ENCODE results near the gene SCART1.
"Not testable (repeated sequence)": the region's sequence is repeated elsewhere in the genome, so short reads cannot be mapped to it uniquely, and the experiment has no call there.

Gene SCART1

DNA sequence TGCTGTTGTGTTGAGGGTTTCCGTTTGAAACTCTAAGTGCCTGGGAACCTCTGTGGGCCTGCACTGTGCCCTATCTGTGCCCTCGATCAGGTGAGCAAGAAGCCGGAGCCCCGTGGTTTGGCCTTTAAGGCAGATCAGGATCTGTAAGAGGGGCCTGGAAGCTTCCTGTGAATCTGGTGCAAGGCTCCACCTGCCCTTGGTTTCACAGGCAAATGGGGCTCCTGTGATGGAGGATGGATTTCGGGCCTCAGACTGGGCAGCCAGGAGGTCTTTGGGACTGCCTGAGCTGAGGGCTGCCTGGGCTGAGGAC is 21.6 kb downstream of the SCART1 start:
- no peak for DNase-seq

DNA sequence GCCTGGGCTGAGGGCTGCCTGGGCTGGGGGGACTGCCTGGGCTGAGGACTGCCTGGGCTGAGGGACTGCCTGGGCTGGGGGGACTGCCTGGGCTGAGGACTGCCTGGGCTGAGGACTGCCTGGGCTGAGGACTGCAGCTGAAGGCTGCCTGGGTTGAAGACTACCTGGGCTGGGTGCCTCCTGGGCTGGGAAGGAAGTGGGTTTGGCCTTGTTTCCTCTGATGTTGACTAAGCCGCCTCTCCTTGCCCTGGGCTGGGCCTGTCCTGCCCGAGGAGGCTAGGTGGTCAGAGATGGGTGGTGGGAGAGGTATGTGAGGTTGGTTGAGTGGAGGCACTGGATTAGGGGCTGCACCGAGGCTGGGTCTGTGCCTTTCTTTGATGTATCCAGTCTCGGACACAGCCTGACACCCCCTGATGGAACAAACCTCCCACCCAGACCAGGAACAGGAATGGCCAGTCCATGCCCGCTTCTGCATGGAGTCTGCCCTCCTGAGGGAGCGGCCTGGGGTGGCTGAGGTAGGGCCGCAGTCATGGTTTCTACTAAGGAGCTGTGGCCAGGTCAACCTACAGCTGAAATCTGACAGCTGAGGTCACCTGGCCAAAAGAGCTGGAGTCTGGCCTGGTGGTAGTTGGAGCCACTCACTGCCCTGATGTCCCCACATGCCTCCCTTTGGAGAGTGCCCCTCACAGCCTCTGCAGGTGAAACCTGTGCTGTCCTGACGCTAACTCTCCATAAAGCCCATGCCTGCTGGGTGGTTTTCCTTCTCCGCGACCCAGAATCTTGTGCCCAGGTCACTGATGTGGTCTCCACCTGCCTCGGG is 22.3 kb downstream of the SCART1 start:
- no peak for DNase-seq

DNA sequence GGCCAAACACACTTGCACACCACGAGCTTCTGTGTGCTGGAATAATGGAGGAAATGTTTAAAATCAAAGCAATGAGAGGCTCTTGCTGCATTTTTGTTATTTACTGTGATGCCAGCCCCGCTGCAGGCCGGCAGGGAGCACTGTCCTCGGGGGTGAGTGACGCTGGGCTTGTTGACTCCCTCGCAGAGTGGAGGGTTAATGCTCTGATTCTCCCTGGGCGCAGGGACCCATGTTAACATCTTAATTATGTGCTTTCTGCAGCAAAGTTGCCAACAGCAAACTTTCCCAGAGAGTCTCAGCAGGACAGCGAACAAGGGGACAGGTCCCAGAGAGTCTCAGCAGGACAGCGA is 22.9 kb downstream of the SCART1 start:
- DNase-seq = no peak

DNA sequence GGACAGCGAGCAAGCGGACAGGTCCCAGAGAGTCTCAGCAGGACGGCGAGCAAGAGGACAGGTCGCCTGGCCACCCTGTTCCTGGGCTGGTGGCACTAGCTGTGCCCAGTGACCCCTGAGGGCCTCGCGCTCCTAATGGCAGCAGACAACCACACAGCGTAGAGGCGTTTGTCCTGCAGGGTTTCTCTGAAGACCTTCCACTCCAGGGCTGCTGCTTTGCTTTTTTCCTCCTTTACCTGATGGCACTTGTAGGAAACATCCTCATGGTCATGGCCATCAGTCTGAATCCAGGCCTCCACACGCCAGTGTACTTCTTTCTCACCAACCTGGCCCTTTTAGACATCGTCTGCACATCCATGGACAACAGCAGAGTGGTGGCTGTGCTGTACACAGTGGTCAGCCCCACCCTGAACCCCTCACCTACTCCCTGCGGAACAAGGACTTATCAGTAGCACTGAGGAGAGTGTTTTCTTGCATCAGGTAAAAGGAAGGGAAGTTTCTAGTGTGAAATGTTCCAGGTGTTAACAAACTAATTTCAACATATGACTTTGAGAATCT is 27.4 kb downstream of the SCART1 start:
- DNase-seq = no peak

DNA sequence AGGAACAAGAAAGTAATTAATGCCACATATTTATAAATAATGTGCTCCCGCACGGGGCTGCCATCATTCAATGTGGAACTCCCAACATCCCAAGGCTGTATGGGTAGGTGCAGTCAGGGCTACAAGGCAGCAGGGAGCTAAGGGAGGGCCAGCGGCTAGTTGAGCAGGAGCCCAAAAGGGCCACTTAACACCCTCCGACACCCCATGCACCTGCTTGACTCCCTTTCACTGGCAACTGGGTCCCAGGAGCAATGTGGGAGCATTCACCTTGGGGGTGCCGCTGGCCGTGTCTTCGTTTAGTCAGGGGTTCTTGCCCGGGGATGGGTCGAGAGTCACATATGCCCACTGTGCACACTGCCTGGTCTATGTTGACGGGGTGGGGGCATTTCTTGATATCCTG is 27.9 kb downstream of the SCART1 start:
- DNase-seq = no peak

DNA sequence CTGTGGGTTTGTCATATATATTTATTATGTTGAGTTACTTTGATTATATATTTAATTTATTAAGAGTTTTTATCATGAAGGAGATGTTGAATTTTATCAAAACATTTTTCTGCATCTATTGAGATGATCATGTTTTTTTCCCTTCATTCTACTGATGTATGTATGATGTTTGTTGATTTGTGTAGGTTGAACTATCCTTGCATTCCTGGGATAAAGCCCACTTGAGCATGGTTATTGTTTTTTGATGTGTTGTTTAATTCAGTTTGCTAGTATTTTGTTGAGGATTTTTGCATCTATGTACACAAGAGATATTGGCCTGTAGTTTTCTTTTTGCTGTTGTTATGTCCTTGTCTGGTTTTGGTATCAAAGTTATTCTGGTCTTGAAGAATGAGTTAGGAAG is 31.1 kb downstream of the SCART1 start:
- DNase-seq = no peak

DNA sequence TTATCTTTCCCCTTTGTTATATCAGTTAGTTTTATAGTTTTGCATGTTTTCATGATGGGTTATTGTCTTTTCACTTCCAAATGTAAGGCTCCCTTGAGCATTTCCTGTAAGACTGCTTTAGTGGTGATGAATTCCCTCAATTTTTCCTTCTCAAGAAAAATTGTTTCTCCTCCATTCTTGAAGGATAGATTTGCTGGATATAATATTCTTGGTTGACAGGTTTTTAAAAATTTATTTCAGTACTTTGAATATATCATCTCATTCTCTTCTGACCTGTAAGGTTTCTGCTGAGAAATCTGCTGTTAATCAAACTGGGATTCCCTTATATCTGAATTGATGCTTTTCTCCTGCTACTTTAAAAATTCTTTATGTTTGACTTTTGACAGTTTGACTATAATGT is 33.3 kb downstream of the SCART1 start:
- no peak for DNase-seq

DNA sequence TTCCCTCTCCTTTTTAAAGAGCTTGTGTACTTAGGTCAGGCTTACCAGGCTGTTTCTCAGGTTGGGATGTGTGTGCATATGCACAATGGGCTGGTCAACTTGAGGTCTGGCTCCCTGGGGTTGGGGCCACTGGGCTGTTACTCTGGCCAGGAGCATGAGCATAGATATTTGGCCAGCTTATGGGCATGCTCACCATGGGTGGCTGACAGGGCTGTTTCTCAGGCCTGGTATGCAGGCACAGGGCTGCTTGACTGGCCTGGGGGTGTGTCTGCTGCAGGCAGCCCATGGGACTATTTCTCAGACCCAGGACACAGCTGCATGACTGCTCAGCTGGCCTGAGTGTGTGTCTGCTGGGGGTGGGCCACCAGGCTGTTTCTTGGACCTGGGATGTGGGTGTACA is 34.6 kb downstream of the SCART1 start:
- DNase-seq = no peak

DNA sequence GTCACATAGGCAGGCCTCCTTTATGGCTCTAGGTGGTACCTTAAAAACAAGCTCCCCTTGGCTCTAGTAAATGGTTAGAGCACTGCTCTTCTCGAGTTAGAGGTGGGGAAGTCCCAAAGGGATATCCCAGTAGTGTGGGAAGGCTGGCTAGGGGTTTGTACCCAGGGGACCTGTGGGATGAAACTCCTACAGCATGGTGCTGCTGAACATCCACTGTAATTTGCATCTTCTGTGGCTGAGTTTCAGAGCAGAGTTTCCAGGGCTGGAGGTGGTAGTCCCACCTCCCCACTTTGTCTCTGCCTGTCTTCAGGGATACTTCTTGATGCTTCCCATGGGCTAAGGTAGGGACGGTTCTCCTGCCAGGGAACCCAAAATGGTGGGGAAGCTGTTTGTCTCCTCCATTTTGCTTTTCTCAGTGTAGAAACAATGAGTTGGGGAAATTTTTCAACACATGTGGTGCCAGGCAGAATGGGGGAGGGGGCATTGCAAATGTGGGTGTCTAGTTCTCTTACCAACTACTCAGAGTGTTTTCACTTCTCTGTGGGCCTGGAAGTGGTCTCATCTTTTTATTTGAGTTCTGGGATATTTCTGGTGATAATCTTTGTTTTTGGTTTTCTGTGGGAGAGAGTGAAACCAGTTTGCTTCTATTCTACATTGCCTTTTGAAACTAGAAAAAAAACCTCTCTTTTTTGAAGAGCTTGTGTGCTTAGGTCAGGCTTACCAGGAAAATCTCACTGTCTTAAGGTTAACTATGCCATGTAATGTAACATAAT is 36.3 kb downstream of the SCART1 start:
- DNase-seq = no peak

DNA sequence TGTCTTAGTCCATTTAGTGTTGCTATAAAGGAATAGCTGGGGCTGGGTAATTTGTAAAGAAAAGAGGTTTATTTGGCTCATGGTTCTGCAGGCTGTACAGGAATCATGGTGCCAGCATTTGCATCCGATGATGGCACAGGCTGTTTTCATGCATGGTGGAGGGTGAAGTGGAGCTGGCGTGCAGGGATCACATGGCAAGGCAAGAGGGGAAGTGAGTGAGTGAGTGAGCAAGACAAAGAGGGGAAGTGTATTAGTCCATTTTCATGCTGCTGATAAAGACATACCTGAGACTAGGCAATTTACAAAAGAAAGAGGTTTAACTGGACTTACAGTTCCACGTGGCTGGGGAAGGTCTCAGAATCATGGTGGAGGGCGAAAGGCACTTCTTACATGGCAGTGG is 39.8 kb downstream of the SCART1 start:
- DNase-seq = not testable (repeated sequence)

DNA sequence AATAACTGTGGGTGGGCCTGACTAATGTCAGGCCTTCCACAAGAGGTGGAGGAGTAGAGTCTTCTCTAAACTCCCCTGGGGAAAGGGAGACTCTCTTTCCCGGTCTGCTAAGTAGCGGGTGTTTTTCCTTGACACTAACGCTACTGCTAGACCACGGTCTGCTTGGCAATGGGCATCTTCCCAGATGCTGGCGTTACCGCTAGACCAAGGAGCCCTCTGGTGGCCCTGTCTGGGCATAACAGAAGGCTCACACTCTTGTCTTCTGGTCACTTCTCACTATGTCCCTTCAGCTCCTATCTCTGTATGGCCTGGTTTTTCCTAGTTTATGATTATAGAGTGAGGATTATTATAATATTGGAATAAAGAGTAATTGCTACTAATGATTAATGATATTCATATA is 43.6 kb downstream of the SCART1 start:
- DNase-seq = not testable (repeated sequence)

DNA sequence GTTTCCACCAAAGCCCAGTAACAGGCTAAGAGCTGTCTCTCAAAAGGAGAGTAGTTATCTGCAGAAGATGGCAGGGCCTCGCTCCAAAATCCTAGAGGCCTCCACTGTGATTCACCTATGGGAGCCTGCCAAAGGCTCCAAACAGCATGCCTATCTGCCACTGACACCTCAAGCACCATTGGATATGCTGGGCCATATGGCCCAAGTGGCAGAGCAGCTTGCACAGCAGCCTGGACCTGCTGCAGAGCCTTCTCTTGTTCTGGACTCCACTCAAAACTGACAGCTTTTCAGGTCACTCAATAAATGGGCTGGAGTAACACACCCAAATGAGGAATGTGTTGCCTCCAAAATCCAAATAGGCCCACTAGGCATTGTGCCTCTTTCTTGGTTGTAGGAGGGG is 45.4 kb downstream of the SCART1 start:
- not testable (repeated sequence) for DNase-seq

DNA sequence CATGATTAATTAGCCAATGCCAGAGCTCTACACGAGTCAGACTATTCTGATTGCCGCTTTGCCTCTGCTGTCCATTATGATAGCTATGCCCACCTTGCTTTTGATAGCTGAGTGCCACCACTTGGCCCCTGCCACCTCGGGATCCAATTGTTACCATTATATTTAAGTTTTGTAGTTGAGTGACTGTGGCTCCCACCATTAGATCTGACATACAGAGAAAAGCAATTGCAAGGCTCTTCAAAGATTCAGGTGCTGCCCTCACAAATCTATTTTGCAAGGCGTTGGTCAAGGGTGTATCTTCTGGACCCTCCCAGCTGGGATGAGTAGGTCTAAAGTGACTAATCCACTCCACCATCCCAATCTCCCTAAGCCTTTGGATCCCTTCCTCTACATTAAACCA is 47.2 kb downstream of the SCART1 start:
- DNase-seq = not testable (repeated sequence)

DNA sequence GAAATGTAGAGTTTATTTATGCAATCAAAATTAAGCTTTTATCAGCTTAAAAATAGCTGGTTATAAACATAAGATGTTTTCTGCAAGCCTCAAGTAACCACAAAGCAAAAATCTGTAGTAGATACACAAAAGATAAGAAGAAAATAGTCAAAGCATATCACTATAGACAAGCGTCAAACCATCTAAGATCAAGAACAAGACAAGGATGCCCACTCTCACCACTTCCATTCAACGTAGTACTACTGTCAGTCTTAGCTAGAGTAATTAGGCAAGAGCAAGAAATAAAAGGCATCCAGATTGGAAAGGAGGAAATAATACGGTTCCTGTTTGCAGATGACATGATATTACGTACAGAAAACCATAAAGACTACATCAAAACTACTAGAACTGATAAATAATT is 56.0 kb downstream of the SCART1 start:
- DNase-seq = no peak

DNA sequence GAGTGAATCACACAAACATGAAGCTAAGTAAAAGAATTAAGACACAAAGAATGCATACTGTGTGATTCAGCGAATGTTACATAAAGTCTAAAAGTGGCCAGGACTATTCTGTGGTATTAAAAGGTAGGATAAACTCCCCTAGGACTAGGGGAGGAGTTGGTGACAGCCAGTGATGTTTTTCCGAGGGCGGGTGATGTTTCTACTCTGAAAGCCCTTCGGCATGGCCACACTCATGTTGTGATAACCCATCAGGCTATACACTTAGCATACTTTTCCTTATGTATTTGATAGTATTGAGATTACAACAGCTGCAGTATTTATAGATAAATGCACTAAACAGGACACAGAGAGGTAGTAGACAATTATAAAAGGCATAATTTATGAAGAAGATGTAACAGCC is 57.7 kb downstream of the SCART1 start:
- DNase-seq = no peak

DNA sequence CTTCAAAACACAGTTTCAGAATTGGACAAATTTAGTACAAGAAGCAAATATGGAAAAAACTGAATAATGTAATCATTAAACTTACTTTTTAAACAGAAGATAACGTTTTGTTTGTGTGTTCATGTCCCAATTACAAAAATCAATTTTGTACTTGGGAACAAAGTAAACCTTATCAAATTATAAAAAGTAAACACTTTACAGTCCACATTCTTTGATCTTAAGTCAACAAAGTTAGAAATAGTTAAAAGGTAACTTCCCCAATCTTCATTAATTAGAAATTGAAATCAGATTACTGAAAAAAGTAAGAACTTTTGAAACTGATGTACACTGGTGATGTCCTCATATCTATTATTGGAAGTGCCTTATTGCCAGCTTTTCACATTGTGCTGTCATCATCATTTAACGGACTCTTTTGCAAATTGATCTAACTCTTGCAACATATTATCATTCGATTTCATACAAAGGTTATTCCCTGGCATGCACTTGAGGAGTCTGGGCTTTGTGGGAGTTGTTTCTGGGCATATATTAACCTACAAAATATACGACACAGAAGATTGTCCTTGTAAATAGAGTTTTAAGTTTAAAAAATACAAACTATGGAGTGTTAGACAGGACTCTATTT is 58.3 kb downstream of the SCART1 start:
- DNase-seq = no peak

DNA sequence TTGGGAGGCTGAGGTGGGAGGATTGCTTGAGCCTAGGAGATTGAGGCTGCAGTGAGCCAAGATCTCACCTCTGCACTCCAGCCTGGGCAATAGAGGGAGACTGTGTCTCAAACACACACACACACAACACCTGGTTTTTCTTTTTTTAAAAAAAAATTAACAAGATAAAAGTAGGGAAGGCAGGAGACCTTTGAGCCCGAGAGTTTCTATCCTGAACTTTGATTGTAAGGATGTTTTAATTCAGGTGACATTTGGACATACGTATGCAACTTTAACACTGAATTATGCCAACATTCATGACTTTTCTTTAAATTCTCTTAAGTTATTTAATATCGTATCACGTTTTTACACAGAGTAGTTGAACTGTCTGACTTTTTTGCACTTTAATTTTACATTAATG is 61.7 kb downstream of the SCART1 start:
- DNase-seq = no peak

DNA sequence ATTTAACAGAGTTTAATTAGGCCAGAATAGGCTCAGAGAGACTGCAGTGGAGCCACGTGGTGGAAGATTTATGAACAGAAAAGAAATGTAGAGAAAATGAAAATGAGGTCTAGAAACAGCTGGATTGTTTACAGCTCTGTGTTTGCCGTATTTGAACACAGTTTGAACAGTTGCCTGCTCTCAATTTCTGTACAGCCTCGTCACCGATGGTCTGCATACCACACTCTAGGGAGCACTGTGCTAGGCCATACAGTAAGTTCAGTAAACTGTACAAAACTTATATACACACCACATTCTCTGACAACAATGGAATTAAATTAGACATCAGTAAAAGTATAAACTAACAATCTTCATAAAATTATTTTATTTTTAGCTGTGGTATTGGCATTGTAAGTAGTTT is 62.3 kb downstream of the SCART1 start:
- DNase-seq = no peak

DNA sequence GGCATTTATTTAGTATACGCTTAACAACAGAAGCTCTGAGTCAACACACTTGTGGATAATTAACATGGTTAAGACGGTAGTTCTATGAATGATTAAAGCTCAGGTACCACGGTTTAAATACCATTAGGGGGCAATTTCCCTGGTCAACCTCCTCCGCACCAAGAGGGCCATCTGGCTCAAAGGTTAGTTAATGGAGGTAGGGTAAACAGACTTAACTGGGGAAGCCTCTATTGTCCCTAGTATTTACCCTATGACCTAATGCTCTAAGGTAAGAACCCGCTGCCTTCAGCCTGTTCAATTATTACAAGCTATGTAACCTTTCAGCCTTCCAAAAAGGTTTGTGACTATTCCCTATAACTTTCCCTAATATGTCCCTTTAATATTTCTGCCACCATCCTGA is 64.8 kb downstream of the SCART1 start:
- peak in 2 of 3 experiments; percentile 2 to 74 for DNase-seq
